A172 (cell line): ENCODE results near the gene KIF18B. TPM values are rescaled to one million over a fixed set of nuclear protein-coding genes. Genes with fewer than 3 reads are reported as not detected.

Experiments used
- DNase-seq: peaks from one replicate; pipeline ENCODE4 v3.0.0-alpha.2; 2015; ENCODE audit warnings: low spot score
- total RNA-seq: library from RNA; depleted of rRNA; stranded (reverse); fragments of >200 nt; shearing (Covaris generic); gene quantifications from 2 replicates; pipeline ENCODE4 v1.2.3, GENCODE V29; 2014

KIF18B gene
- total RNA-seq, 1 experiment from 2014 or later, result 16.3 TPM

DNA sequence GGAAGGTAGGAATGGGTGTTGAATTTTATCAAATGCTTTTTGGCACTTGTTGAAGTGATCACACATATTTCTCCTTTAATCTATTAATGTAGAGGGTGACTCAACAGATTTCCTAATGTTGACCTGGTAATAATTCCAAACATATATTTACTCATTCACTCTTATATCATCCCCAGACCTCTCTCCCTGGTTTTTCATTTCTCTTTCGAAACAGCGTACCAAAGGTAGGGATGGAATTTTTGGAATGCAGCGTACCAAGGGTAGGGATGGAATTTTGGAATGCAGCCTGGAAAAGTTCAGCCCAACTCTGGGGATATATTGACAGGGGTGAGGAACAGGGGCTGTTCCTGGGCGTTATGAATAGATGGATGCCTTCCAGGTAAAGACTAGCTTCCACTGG lies 7.3 kb downstream of the KIF18B start:
- DNase-seq, result peak; percentile 63

DNA sequence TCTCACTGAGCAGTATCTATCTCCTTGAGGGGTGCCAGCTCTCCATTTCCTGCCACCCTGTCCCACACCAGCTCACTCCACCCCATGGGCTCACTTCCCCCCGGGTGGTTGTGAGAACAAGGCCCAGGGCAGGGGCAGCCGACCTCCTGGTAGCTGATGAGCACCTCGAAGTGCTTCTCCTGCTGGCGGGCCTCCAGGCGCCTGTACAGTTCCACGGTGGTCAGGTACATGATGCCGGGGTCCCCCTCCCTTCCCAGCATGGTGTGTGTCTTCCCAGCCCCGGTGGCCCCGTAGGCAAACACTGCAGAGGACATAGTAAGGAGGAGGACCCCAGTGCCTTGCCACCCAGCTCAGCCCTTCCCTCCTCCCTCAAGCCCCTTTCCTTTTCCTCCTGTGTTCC lies 12.5 kb downstream of the KIF18B start:
- DNase-seq, result no peak

GRCh38 chr17:44934745-44935105 lies 12.8 kb downstream of the KIF18B start:
- no peak for DNase-seq

GRCh38 chr17:44933824-44934744 lies 13.5 kb downstream of the KIF18B start:
- no peak for DNase-seq

DNA sequence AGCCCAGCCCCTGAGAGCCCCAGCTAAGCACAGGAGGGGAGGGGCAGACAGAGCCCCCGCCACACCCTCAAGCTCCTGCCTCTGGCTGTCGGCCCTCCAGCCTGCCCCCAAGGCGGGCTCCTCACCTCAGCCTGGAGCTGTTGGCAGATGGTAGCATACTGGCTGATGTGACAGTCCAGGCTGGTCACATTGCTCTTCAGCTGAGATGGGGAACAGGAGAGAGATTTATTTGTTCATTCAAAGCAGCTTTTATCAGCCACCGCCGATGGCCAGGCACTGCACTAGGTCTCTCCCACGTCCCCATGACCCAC lies 14.8 kb downstream of the KIF18B start:
- DNase-seq, result no peak

DNA sequence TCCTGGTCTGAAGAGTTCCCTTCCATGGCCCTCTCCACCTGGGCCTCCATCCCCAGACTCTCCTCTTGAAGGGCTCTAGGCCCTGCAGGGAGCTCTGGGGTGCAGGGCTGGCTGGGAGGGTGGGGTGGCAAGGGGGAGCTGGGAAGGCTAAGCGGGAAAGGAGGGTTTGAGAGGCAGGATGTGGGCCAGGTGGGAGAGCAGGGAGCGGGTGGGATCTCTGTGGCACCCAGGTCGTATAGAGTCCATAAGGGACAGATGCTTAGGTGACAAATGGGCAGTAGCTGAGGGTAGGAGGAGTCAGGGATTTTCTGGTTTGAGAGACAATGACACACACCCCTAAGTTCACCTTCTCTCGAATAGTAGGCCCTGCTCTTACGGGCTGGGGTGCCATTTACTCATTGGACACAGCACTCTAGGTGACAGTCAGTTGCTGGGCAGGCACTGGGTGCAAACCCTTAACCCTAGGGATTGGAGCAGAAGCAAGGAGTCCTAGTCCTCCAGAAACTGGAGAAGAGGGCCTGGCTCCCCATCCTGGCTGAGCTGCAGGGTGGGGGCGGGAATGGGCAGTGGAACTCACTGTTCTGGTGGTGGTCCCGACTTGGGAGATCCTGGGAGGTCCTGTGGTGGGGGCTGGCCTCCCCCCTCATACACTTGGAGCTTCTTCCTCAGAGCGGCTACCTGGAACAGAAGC lies 15.3 kb downstream of the KIF18B start:
- no peak for DNase-seq

DNA sequence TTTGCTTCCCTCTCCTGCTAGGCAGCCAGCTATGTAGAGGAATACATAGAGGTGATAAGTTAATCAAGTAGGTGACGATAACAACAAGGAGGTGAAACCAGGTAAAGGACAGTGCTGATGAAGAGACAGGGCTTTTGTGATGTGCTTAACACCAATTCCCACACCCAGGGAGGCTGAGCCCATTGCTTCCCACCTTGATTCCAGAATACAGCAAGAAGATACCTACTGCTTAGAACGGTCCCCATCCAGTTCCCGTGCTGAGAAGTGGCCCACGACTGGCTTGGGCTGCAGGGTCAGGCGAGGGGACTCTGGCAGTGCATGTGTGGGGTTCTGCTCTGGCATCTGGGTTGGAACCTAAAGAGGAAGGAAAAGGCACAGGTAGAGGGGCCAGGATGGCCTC lies 16.2 kb downstream of the KIF18B start:
- no peak for DNase-seq

- no peak for DNase-seq
Observed at GRCh38 chr17:44930667-44931066, 16.9 kb downstream of the KIF18B start.

DNA sequence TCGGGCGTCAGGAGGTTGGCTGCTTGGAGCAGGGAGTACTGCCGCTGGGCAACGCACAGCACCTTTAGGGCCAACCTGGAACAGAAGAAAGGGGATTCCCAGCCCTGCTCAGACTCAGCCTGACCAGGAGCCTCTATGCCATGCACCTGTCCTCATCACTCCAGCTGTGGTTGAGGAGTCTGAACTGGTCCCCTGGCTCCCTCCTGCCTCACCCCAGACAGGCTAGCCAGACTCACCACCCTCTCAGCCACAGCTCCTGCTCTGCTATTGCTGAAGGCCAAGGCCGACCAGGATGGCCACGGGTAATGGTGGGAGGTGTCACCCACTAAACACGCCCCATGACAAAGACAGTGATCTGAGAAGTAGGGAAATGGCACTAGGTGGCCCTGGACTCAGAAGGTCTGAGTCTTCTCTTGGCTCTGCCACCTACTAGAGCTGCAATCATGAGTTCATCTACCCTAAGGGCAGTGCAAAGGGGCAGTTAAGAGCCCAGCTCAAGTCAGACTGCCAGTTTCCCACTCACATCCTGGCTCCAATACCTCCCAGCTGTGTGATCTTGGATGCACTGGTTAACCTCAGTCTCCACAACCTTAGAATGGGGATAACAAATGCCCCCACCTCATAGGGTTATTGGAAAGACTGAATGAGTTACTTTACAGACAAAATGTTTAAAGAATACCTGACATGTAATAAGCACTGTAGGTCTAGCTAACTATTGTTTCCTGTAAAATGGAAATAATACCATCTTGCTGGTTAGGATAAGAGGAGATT lies 18.4 kb downstream of the KIF18B start:
- DNase-seq, result no peak

- no peak for DNase-seq
Observed at GRCh38 chr17:44928136-44928535, 19.4 kb downstream of the KIF18B start.

DNA sequence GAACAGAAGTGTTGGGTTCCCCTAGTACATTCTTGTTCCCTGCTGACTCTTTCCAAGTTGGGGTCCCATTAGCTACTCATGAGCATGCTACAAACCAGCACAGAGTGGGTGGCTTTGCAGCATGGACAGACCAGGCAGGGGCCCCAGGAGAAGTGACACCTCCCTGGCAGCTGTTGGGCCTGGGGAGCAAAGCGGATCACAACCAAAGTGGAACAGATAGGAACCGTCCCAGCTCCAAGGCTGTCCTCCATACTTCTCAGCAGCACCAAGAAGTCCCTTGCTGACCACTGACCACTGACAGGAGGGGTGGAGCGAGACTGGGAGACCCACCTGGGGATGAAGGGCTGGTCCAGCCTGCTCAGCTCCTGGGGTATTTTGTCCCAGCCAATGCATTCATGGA lies 19.9 kb downstream of the KIF18B start:
- DNase-seq, result no peak

DNA sequence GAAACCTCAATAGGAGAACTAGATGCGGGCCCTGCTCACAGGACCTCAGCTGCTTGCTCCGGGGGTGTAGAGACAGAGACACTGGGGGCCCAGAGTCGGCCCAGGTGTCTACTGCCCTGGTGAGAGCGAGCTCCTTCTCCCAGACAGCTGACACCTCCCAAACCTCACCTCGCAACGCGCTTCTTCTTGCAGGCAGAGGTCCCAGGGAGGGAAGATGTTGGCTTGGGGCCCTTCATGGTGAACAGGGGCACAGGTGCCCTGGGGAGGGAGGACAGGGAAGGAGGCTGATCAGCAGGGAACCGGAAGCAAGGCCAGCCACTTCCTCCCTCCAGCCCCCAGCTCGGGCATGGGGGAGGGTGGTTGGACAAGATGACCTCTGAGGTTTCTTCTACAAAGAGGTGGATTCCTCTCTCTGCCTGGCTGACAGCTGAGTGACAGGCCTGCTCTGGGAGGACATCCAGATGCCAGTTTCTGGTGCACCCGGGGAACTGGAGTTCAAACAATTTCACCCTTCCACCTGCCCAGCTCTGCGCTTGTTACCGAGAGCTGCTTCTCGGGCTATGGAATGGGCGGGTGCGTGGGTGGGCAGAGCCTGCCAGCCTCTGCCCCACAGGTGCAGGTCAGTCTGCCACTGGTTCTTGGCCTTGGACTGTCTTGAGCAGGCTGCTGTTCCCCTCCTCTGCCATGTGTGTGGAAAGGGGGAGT lies 20.6 kb downstream of the KIF18B start:
- DNase-seq, result no peak

- DNase-seq, result no peak
Observed at GRCh38 chr17:44925731-44926697, 21.6 kb downstream of the KIF18B start.

- no peak for DNase-seq
Observed at GRCh38 chr17:44924107-44924544, 23.4 kb downstream of the KIF18B start.

DNA sequence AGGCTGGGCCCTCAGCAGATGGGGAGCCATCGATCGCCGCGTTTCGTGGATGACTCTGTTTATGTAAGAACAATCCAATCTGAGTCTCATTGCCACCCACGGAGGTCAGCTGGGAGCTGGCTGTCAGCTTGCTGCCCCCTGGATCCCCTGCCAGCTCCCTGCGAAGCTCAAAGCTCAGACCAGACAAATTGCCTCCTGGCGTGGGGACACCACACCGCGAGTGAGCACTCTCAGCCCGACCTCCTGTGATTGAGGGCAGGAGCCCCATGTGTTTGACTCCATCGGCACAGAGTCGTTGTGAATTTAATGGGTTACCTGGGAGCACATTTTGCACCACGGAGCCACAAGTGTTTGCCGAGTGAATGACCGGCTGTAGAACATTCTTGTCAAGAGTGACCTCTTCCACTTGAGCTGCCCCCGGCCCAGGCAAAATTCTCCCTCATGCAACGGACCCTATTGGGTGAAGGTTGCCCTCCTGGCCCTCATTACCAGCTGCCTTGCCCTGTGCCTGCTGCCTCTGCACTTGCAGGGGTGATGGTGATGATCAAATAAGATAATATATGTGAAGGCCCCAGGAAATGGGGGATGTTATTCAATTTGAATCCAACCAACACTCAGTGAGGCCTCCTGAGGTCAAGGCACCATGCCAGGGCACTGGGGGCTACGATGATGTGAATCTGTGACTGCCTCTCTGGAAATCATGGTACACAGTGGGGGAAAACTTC lies 24.7 kb downstream of the KIF18B start:
- DNase-seq, result no peak

- no peak for DNase-seq
Observed at GRCh38 chr17:44922136-44922535, 25.4 kb downstream of the KIF18B start.

- DNase-seq, result no peak
Observed at GRCh38 chr17:44921122-44921882, 26.3 kb downstream of the KIF18B start.

DNA sequence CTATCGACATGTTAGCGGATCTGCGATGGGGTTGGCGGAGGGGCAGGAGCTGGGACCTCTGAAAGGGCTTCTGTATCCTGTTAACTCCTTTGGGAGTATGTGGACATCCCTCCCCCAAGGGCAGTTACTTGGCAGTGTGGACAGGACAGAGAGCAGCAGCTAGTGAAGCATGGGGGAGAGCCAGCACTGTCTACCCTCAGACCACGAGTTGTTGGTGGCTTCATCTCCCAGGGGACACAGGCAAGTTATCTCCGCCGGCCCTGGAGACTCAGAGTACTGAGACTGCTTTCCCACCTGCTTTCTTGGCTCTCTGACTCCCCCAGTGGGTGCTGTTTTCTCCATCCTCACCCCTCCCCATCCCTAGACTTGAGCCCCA lies 27.0 kb downstream of the KIF18B start:
- no peak for DNase-seq

DNA sequence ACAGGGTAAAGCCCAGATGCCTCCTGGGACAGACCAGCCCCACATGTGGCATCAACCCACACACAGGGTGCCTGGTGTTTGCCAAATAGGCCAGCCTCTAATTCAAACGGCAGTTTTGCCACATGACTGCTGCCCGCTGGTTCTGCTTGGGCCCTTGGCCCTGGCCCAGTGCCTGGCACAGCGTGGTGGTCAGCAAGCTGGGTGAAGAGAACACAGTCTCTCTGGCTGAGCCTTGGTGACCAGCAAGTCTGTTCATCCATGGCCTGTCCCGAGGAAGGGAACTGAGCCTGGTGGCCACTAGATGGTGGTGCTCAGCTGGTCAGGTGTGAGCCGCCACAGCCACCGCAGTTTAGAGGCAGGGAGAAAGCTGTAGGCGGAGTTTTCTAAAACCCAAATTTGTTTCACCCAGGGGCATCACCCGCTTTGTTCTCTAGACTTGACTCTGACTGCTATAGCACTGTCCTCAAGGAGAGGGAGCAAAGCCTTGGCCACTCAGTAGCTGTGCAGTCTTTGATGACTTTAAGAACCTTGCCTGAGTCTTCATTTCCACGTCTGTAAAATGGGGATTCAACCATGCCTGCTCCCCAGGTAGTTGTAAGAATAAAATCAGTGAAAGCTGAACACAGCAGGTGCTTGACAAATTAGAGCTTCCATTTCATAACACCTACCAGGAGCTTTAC lies 27.5 kb downstream of the KIF18B start:
- DNase-seq, result peak; percentile 86
